DND-41 (cell line): ENCODE data around the gene TRIM44.

Experiments
- ATAC-seq: fragments of 200-7000 bp; cut with Tn5 transposase; 3 replicates; pipeline ENCODE4 v1.9.1; 2021; ENCODE audit warnings: low read depth; ENCODE audit not compliant: insufficient read depth
- DNase-seq: peaks from one replicate; pipeline ENCODE4 v3.0.0-alpha.2; 2020
- H2AFZ ChIP-seq: 2 replicates; pipeline ENCODE4 v1.6.0; 2012; ENCODE audit warnings: low read depth, low read length
- H3K27ac ChIP-seq: 2 replicates; pipeline ENCODE4 v1.5.1; 2012; ENCODE audit warnings: low read length, inconsistent platforms
- H3K27me3 ChIP-seq: fragments of 200-600 bp; sonication (generic); 2 replicates; pipeline ENCODE4 v1.6.0; 2012; ENCODE audit warnings: low read length, mild to moderate bottlenecking, inconsistent platforms; ENCODE audit not compliant: insufficient read depth, poor library complexity
- H3K36me3 ChIP-seq: 2 replicates; pipeline ENCODE4 v1.5.1; 2012; ENCODE audit warnings: low read length, inconsistent platforms; ENCODE audit not compliant: insufficient read depth
- H3K4me1 ChIP-seq: 2 replicates; pipeline ENCODE4 v1.5.1; 2012; ENCODE audit warnings: mild to moderate bottlenecking, low read length; ENCODE audit not compliant: insufficient read depth
- H3K4me2 ChIP-seq: 2 replicates; pipeline ENCODE4 v1.6.0; 2012; ENCODE audit warnings: mild to moderate bottlenecking, moderate library complexity, low read length, inconsistent platforms; ENCODE audit not compliant: insufficient read depth
- H3K4me3 ChIP-seq, 2 experiments: fragments of 200-600 bp in 1 of 2; shearing (Covaris generic) in 1 of 2; 2 replicates each; pipeline ENCODE4 v1.5.1; 2012 to 2016; ENCODE audit warnings: inconsistent platforms in 2 of 2, low read length in 2 of 2, mild to moderate bottlenecking in 2 of 2, low read depth in 1 of 2, moderate library complexity in 1 of 2
- H3K79me2 ChIP-seq: 2 replicates; pipeline ENCODE4 v1.6.0; 2012; ENCODE audit warnings: low read length, inconsistent platforms; ENCODE audit not compliant: insufficient read depth
- H3K9ac ChIP-seq: 2 replicates; pipeline ENCODE4 v1.6.0; 2012; ENCODE audit warnings: low read depth, mild to moderate bottlenecking, inconsistent platforms, low read length, moderate library complexity
- H3K9me3 ChIP-seq: 2 replicates; pipeline ENCODE4 v1.5.1; 2012; ENCODE audit warnings: low read length, moderate library complexity, mild to moderate bottlenecking, inconsistent platforms; ENCODE audit not compliant: insufficient read depth, severe bottlenecking
- H4K20me1 ChIP-seq: 2 replicates; pipeline ENCODE4 v1.6.0; 2012; ENCODE audit warnings: low read length; ENCODE audit not compliant: insufficient read depth
- EZH2 ChIP-seq: IDR thresholded peaks from 3 replicates; pipeline ENCODE4 v1.6.1; 2012; ENCODE audit warnings: borderline replicate concordance, low read depth, mild to moderate bottlenecking, moderate library complexity, low read length, inconsistent platforms; ENCODE audit not compliant: severe bottlenecking
- TF ChIP-seq, protein P1 (sequence below): IDR thresholded peaks from 2 replicates; pipeline ENCODE4 v1.5.1; 2012; ENCODE audit warnings: borderline replicate concordance, low read length, moderate library complexity, mild to moderate bottlenecking; ENCODE audit not compliant: poor library complexity, severe bottlenecking; ENCODE audit errors: extremely low read depth

Gene TRIM44

DNA sequence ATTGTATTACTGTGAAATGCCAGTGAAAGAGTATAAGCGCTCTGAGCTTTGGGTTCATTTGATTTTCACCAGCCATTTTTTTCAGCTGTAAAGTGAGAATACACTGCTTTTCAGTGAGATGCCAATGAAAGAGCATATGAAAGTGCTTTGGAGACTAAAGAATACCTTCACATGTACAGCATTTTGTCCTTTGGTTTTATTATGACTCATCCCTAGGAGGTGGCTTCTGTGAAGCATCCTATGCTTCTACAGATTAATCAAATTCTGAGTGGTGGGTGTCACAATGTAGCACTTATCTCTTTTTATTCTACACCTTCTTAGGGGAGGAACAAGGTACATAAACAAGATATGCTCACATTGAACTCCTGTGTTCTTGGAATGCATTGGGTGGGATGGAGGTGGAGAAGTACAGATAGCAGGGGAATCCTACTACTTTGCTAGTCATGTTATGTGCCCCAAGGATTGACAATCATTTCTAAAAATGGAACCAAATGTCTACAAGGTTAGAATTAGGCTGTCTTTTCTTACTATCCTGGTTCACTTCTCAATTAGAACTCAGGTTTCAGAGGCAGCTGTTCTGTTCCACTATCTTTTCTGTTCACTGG is 18.7 kb downstream of the TRIM44 start:
- DNase-seq (no peak), ATAC-seq (no peak)
- H3K4me2 ChIP-seq: no peak overlapping the region
- no peaks in the 10 kb centered on the region for H3K9me3 ChIP-seq
- H2AFZ ChIP-seq: no peak overlapping the region
- TF ChIP-seq EZH2: no peak
- TF ChIP-seq, protein P1, sequence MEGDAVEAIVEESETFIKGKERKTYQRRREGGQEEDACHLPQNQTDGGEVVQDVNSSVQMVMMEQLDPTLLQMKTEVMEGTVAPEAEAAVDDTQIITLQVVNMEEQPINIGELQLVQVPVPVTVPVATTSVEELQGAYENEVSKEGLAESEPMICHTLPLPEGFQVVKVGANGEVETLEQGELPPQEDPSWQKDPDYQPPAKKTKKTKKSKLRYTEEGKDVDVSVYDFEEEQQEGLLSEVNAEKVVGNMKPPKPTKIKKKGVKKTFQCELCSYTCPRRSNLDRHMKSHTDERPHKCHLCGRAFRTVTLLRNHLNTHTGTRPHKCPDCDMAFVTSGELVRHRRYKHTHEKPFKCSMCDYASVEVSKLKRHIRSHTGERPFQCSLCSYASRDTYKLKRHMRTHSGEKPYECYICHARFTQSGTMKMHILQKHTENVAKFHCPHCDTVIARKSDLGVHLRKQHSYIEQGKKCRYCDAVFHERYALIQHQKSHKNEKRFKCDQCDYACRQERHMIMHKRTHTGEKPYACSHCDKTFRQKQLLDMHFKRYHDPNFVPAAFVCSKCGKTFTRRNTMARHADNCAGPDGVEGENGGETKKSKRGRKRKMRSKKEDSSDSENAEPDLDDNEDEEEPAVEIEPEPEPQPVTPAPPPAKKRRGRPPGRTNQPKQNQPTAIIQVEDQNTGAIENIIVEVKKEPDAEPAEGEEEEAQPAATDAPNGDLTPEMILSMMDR: no peak
- H3K27ac ChIP-seq: no peak overlapping the region
- no peak overlapping the region for H3K9ac ChIP-seq
- H3K4me3 ChIP-seq: no peak overlapping the region
- H4K20me1 ChIP-seq: 0 out of 2 replicates have a peak, but pooled peaks cover 2% of the 10 kb centered on the region
- no peaks in the 10 kb centered on the region for H3K27me3 ChIP-seq
- H3K36me3 ChIP-seq: no peaks in the 10 kb centered on the region
- H3K4me1 ChIP-seq: no peaks in the 10 kb centered on the region
- H3K79me2 ChIP-seq: no peaks in the 10 kb centered on the region

DNA sequence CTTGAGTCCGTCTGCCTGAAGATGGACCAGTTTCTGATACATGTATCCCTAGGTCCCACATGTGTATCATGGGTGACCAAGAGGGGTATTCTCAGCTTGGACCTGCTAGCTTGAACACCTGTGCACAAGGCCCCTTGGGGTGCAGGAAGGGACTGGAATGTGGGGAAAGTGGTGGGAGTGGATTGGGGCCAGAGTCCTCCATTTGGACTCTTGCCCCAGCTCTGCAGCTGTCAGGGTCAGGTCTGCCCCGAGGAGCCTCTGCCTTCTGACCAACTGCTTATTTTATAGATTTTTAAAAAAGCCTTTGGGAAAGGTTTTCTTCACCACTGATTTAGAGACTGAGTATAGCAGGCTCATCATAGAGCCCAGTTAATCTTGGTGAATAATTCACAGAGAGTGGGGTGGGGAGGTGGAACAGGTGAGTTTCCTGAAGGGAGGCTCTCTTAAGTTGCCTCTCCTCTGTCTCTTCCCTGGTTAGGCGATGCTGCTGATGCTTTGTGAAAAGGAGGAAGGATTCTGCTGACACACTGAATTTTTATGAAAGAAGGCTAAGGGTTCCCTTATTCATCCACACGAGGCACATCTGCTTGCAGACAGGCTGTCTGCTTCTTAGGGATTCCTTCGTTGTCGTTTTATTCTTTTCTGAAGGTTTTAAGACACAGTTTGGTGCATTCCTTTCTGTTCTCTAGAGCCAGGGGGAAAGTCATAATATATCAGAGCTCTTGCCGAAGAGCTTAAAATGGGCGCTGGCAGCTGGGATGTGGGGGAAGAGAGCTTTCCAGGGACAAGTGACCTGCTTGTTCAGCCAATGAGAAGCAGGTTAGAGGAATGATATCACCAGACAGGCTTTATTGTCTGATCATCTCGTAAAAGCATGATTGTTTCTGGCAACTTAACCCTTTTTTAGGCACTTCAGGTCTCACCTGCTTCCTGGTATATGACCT is 19.9 kb downstream of the TRIM44 start:
- no peak for DNase-seq
- ATAC-seq: no peak
- H3K4me2 ChIP-seq: no peak overlapping the region

DNA sequence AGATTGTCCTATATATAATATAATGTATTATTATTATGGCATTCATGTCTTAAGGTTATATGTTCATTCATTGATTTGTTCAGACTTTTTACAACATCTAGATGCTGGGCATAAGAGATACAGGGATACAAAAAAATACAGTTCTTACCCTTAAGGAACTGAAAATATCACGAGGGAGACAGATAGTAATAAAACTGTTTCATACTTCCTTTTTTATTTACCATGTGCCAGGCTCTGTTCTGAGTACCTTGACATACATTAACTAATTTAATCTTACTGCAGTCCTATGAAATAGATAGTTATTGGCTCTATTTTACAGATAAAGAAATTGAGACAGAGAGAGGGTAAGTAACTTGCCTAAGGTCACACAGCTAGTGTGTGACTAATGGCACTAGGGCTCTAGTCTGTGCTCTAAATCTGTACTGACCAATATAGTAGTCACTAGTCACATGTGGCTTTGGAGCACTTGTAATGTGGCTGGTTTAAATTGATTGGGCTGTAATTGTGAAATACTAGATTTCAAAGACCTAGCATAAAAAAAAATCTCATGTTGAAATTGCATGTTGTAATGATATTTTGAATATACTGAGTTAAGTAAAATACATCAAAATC is 21.3 kb downstream of the TRIM44 start:
- H2AFZ ChIP-seq: no peak overlapping the region
- no peak overlapping the region for H3K4me3 ChIP-seq
- ATAC-seq (no peak), DNase-seq (no peak)
- TF ChIP-seq, protein P1: no peak
- no peak for TF ChIP-seq EZH2
- H3K4me2 ChIP-seq: no peak overlapping the region
- no peaks in the 10 kb centered on the region for H3K9me3 ChIP-seq
- no peak overlapping the region for H3K27ac ChIP-seq
- H3K79me2 ChIP-seq: no peaks in the 10 kb centered on the region
- no peaks in the 10 kb centered on the region for H3K36me3 ChIP-seq
- no peaks in the 10 kb centered on the region for H3K4me1 ChIP-seq
- no peaks in the 10 kb centered on the region for H3K27me3 ChIP-seq
- no peak overlapping the region for H3K9ac ChIP-seq
- 0 out of 2 replicates have a peak, but pooled peaks cover 2% of the 10 kb centered on the region for H4K20me1 ChIP-seq

More for the DNA sequence above, 19.9 kb downstream of the TRIM44 start:
- no peak for TF ChIP-seq EZH2
- TF ChIP-seq, protein P1: no peak
- Histone ChIP-seq H3K27ac (no peak overlapping the region), H3K79me2 (no peaks in the 10 kb centered on the region), H4K20me1 (0 out of 2 replicates have a peak, but pooled peaks cover 2% of the 10 kb centered on the region), H2AFZ (no peak overlapping the region), H3K4me3 (no peak overlapping the region), H3K9me3 (no peaks in the 10 kb centered on the region), H3K27me3 (no peaks in the 10 kb centered on the region), H3K4me1 (no peaks in the 10 kb centered on the region), H3K36me3 (no peaks in the 10 kb centered on the region), H3K9ac (no peak overlapping the region)
